HEK293T (cell line): Measurements from ENCODE around the gene WSB2.

Source experiments
- ARNT ChIP-seq: fragments of 450-650 bp; IDR thresholded peaks from 2 replicates; pipeline ENCODE4 v1.6.1; 2017; ENCODE audit warnings: mild to moderate bottlenecking
- BHLHE40 ChIP-seq: fragments of 450-650 bp; IDR thresholded peaks from 2 replicates; pipeline ENCODE4 v1.6.1; 2016; ENCODE audit warnings: mild to moderate bottlenecking, moderate library complexity, borderline replicate concordance
- CTBP1 ChIP-seq: fragments of 450-650 bp; IDR thresholded peaks from 2 replicates; pipeline ENCODE4 v1.6.1; 2016; ENCODE audit warnings: borderline replicate concordance
- FOXA1 ChIP-seq: fragments of 450-650 bp; IDR thresholded peaks from 2 replicates; pipeline ENCODE4 v1.6.1; 2016; ENCODE audit warnings: mild to moderate bottlenecking
- FOXK2 ChIP-seq: fragments of 450-650 bp; IDR thresholded peaks from 2 replicates; pipeline ENCODE4 v1.6.1; 2016; ENCODE audit warnings: mild to moderate bottlenecking
- FOXM1 ChIP-seq: fragments of 450-650 bp; IDR thresholded peaks from 2 replicates; pipeline ENCODE4 v1.6.1; 2017; ENCODE audit warnings: mild to moderate bottlenecking, borderline replicate concordance
- LEF1 ChIP-seq: fragments of 450-650 bp; IDR thresholded peaks from 2 replicates; pipeline ENCODE4 v1.6.1; 2017; ENCODE audit warnings: mild to moderate bottlenecking, borderline replicate concordance
- NFRKB ChIP-seq: fragments of 450-650 bp; IDR thresholded peaks from 2 replicates; pipeline ENCODE4 v1.6.1; 2016; ENCODE audit warnings: mild to moderate bottlenecking, moderate library complexity
- SP1 ChIP-seq: fragments of 450-650 bp; IDR thresholded peaks from 2 replicates; pipeline ENCODE4 v1.6.1; 2017
- SUZ12 ChIP-seq: fragments of 450-650 bp; IDR thresholded peaks from 2 replicates; pipeline ENCODE4 v1.6.1; 2016; ENCODE audit warnings: mild to moderate bottlenecking
- TARDBP ChIP-seq: fragments of 450-650 bp; IDR thresholded peaks from 2 replicates; pipeline ENCODE4 v1.6.1; 2016
- ZNF384 ChIP-seq: fragments of 450-650 bp; IDR thresholded peaks from 2 replicates; pipeline ENCODE4 v1.6.1; 2016

GRCh38 chr12:118050972-118051910, 9.7 kb downstream of the WSB2 start:
- no peak for TF ChIP-seq ZNF384
- no peak for TF ChIP-seq FOXM1
- no peak for TF ChIP-seq SP1
- TF ChIP-seq BHLHE40, result no peak
- no peak for TF ChIP-seq TARDBP
- no peak for TF ChIP-seq ARNT
- no peak for TF ChIP-seq CTBP1
- TF ChIP-seq FOXK2, result no peak
- no peak for TF ChIP-seq LEF1
- TF ChIP-seq NFRKB, result no peak
- no peak for TF ChIP-seq FOXA1
- TF ChIP-seq SUZ12, result no peak
